Camera-type eye (tissue), 1 donor: ENCODE data around the gene SMYD5. TPM values are rescaled to one million over a fixed set of nuclear protein-coding genes. Genes with fewer than 3 reads are reported as not detected.

Source experiments
- total RNA-seq: library from RNA; depleted of rRNA; stranded (reverse); fragments of >200 nt; gene quantifications from one replicate; pipeline ENCODE4 v1.2.3, GENCODE V29; 2014

Gene SMYD5
- total RNA-seq, result 21.8 TPM

GRCh38 chr2:73214120-73215035, at the start of gene SMYD5:
TSS of gene SMYD5 (plus strand) at chr2:73214245. CDS start at chr2:73214267, 22 bp downstream.

GRCh38 chr2:73202156-73203054, 11.6 kb upstream of the SMYD5 start, which contains the start of gene NOTO:
TSS of gene NOTO (plus strand) at chr2:73202574. CDS start at chr2:73202667, 93 bp downstream.

DNA sequence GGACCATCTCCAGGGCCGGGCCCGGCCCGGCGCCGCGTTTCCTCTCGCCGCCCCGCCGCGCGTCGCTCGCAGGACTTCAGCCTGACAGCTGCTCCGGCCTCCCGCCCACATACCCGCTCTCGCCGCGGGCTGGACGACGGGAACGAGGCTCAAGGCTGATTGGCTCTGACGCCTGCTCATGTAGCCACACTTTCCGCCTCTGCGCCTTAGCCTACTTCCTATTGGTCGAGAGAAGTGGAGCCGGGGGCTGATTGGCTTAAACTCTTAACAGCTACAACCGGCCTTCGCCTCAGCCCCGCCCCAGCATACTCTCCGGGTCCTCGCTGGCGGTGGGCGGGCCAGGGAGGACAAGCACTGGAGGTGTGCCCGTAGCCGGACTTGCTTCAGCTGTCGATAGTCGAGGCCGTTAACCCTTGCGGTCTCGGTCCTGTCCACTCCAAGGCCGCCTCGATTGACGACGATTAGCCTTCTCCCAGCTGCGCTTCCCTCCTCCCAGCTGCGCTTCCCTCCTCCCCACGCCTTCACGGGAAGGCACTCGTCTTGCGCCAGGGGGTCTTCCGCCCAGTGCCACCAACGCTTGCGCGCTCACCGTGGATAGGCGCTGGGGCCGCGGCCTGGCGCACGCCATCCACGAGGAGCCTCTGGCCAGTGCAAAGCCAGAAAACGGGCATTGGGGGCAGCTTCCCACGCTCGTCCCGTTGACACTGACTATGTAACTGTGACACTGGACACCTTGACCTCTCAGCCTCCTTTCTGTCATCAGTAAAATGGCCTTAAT, 19.3 kb downstream of the SMYD5 start, which contains the start of gene PRADC1:
Gene PRADC1, minus strand, starts transcription at position 86 of the 778 bp plus-strand sequence. Its CDS starts 79 bp downstream, at position 7.

GRCh38 chr2:73233932-73234832, 20.1 kb downstream of the SMYD5 start, which contains the start of gene CCT7:
TSS of gene CCT7 (plus strand) at chr2:73234308. CDS start at chr2:73234379, 71 bp downstream.

Other genes starting within 250 kb of the SMYD5 start
- 13.2 TPM for gene SFXN5, start 142.5 kb upstream of the SMYD5 start, total RNA-seq
- gene RAB11FIP5, start 101.3 kb upstream of the SMYD5 start, total RNA-seq, result 17.6 TPM
- gene NOTO, start 11.7 kb upstream of the SMYD5 start, total RNA-seq, result not detected
- gene PRADC1, start 19.0 kb downstream of the SMYD5 start, total RNA-seq, result 17.0 TPM
- 178 TPM for gene CCT7, start 20.1 kb downstream of the SMYD5 start, total RNA-seq
- gene FBXO41, start 70.2 kb downstream of the SMYD5 start, total RNA-seq, result 6.7 TPM
- gene EGR4, start 79.3 kb downstream of the SMYD5 start, total RNA-seq, result not detected
- 87.4 TPM for gene ALMS1, start 171.6 kb downstream of the SMYD5 start, total RNA-seq